ENCODE data around the gene DBP.

- TF ChIP-seq CTCF (IDR thresholded peaks at IDR 0.05) (no peak), POLR2A (IDR thresholded peaks at IDR 0.05) (no peak)
These were observed 30.5 kb downstream of the DBP start, which contains the start of gene SPACA4 for GRCh38 chr19:48606463-48607358.
